Panc1 (cell line): ENCODE results near the gene ARL6IP4.

ENCODE experiments used
- POLR2AphosphoS5 ChIP-seq: IDR thresholded peaks from 2 replicates; pipeline ENCODE4 v1.6.1; 2012; ENCODE audit warnings: mild to moderate bottlenecking, low read depth, low read length, moderate library complexity
- TF ChIP-seq, protein P1 (sequence below): fragments of 450-650 bp; IDR thresholded peaks from 2 replicates; pipeline ENCODE4 v1.5.1; 2017; ENCODE audit warnings: mild to moderate bottlenecking
- TF ChIP-seq, protein P2 (sequence below), 2 experiments: IDR thresholded peaks; 2 replicates each; pipeline ENCODE4 v1.6.1; 2011 to 2012; ENCODE audit warnings: low read depth in 2 of 2, control low read depth in 1 of 2, low read length in 1 of 2, mild to moderate bottlenecking in 1 of 2, moderate library complexity in 1 of 2; ENCODE audit not compliant: insufficient read depth in 1 of 2

DNA sequence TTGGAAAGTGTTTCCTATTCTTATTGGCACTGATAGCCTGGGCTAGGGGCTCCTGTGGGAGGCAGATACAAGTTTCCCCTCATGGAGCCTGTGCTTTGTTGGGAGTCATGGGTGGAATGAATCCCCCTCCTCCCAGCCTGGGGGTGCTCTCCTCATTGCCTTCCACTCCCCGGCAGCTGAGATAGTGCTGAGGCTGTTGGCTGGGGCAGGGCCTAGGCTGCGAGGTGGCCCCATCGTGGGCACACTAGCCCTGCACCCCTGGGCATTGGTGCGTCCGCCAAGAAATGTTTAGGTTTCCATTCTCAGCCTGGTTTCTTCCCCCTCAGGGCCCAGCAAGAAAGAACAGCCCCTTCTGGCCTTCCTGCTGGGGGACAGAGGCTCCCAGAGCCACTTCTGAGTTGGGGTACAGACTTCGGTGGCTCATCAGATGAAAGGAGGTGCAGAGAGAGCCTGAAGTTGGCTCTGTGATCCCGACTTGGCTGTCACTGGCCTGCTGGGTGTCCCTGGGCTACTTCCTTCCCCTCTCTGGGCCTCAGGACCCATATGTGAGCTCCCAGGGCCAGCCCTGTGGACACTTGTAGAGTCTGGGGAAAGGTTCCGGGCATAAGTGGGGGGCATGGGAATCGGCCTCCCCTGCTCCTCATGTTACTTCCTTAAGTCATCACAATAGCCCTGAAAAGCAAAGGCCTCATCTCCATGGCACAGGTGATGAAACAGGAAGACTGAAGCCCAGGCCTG lies 2.7 kb upstream of the ARL6IP4 start:
- TF ChIP-seq, protein P1, sequence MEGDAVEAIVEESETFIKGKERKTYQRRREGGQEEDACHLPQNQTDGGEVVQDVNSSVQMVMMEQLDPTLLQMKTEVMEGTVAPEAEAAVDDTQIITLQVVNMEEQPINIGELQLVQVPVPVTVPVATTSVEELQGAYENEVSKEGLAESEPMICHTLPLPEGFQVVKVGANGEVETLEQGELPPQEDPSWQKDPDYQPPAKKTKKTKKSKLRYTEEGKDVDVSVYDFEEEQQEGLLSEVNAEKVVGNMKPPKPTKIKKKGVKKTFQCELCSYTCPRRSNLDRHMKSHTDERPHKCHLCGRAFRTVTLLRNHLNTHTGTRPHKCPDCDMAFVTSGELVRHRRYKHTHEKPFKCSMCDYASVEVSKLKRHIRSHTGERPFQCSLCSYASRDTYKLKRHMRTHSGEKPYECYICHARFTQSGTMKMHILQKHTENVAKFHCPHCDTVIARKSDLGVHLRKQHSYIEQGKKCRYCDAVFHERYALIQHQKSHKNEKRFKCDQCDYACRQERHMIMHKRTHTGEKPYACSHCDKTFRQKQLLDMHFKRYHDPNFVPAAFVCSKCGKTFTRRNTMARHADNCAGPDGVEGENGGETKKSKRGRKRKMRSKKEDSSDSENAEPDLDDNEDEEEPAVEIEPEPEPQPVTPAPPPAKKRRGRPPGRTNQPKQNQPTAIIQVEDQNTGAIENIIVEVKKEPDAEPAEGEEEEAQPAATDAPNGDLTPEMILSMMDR: no peak
- no peak for TF ChIP-seq POLR2AphosphoS5
- TF ChIP-seq, protein P2, sequence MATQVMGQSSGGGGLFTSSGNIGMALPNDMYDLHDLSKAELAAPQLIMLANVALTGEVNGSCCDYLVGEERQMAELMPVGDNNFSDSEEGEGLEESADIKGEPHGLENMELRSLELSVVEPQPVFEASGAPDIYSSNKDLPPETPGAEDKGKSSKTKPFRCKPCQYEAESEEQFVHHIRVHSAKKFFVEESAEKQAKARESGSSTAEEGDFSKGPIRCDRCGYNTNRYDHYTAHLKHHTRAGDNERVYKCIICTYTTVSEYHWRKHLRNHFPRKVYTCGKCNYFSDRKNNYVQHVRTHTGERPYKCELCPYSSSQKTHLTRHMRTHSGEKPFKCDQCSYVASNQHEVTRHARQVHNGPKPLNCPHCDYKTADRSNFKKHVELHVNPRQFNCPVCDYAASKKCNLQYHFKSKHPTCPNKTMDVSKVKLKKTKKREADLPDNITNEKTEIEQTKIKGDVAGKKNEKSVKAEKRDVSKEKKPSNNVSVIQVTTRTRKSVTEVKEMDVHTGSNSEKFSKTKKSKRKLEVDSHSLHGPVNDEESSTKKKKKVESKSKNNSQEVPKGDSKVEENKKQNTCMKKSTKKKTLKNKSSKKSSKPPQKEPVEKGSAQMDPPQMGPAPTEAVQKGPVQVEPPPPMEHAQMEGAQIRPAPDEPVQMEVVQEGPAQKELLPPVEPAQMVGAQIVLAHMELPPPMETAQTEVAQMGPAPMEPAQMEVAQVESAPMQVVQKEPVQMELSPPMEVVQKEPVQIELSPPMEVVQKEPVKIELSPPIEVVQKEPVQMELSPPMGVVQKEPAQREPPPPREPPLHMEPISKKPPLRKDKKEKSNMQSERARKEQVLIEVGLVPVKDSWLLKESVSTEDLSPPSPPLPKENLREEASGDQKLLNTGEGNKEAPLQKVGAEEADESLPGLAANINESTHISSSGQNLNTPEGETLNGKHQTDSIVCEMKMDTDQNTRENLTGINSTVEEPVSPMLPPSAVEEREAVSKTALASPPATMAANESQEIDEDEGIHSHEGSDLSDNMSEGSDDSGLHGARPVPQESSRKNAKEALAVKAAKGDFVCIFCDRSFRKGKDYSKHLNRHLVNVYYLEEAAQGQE (IDR thresholded peaks at IDR 0.05; ENCODE audit: insufficient read depth in 1 of 2, low read depth in 2 of 2, low read length in 1 of 2): no peak
